Measurements from ENCODE around the gene BPIFB3. TPM values are rescaled to one million over a fixed set of nuclear protein-coding genes. Genes with fewer than 3 reads are reported as not detected.

The BPIFB3 gene
- total RNA-seq, 2 donors from 2014 or later = not detected

GRCh38 chr20:33061658-33062028 is 7.9 kb downstream of the BPIFB3 start:
- Histone ChIP-seq H3K4me1 (ENCODE audit: control insufficient read depth in 1 of 2, low read depth in 2 of 2) (no peaks in the 10 kb centered on the region), H3K4me3 (no peak overlapping the region), H3K27me3 (replicated peaks; ENCODE audit: insufficient read depth) (no peaks in the 10 kb centered on the region), H3K27ac (no peak overlapping the region), H3K36me3 (no peaks in the 10 kb centered on the region), H3K9me3 (no peaks in the 10 kb centered on the region)
- DNase-seq (ENCODE audit: low spot score) = no peak
- TF ChIP-seq, protein P1, sequence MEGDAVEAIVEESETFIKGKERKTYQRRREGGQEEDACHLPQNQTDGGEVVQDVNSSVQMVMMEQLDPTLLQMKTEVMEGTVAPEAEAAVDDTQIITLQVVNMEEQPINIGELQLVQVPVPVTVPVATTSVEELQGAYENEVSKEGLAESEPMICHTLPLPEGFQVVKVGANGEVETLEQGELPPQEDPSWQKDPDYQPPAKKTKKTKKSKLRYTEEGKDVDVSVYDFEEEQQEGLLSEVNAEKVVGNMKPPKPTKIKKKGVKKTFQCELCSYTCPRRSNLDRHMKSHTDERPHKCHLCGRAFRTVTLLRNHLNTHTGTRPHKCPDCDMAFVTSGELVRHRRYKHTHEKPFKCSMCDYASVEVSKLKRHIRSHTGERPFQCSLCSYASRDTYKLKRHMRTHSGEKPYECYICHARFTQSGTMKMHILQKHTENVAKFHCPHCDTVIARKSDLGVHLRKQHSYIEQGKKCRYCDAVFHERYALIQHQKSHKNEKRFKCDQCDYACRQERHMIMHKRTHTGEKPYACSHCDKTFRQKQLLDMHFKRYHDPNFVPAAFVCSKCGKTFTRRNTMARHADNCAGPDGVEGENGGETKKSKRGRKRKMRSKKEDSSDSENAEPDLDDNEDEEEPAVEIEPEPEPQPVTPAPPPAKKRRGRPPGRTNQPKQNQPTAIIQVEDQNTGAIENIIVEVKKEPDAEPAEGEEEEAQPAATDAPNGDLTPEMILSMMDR (IDR thresholded peaks at IDR 0.05) = no peak
- ATAC-seq (ENCODE audit: insufficient number of reproducible peaks, low FRiP score, low read depth) = no peak

GRCh38 chr20:33062105-33062824 is 8.6 kb downstream of the BPIFB3 start:
- no peaks in the 10 kb centered on the region for H3K4me1 ChIP-seq (ENCODE audit: control insufficient read depth in 1 of 2, low read depth in 2 of 2)
- no peaks in the 10 kb centered on the region for H3K9me3 ChIP-seq
- TF ChIP-seq, protein P1 (IDR thresholded peaks at IDR 0.05) = no peak
- no peaks in the 10 kb centered on the region for H3K36me3 ChIP-seq
- H3K4me3 ChIP-seq = no peak overlapping the region
- DNase-seq (ENCODE audit: low spot score) (no peak), ATAC-seq (ENCODE audit: insufficient number of reproducible peaks, low FRiP score, low read depth) (no peak)
- no peaks in the 10 kb centered on the region for H3K27me3 ChIP-seq (replicated peaks; ENCODE audit: insufficient read depth)
- no peak overlapping the region for H3K27ac ChIP-seq

DNA sequence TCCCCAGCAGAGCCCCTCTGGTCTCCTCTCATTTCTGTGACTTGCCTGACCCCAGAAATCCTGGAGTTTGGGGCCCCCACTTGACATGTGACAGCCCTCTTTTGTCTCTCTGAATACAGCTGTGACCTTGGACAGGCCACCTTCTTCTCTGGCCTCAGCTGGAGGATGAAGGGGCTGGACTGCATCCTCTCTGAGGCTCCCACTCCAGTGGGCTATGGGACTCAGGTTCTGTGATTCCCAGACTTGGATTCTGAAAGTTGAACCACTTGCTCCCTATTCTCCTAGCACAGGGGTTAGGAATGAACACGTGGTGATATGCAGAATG is 9.1 kb downstream of the BPIFB3 start:
- no peaks in the 10 kb centered on the region for H3K27me3 ChIP-seq (replicated peaks; ENCODE audit: insufficient read depth)
- TF ChIP-seq, protein P1 (IDR thresholded peaks at IDR 0.05) = no peak
- ATAC-seq (ENCODE audit: insufficient number of reproducible peaks, low FRiP score, low read depth) (no peak), DNase-seq (ENCODE audit: low spot score) (no peak)
- no peaks in the 10 kb centered on the region for H3K9me3 ChIP-seq
- H3K4me3 ChIP-seq = no peak overlapping the region
- no peaks in the 10 kb centered on the region for H3K4me1 ChIP-seq (ENCODE audit: control insufficient read depth in 1 of 2, low read depth in 2 of 2)
- H3K27ac ChIP-seq = no peak overlapping the region
- no peaks in the 10 kb centered on the region for H3K36me3 ChIP-seq

DNA sequence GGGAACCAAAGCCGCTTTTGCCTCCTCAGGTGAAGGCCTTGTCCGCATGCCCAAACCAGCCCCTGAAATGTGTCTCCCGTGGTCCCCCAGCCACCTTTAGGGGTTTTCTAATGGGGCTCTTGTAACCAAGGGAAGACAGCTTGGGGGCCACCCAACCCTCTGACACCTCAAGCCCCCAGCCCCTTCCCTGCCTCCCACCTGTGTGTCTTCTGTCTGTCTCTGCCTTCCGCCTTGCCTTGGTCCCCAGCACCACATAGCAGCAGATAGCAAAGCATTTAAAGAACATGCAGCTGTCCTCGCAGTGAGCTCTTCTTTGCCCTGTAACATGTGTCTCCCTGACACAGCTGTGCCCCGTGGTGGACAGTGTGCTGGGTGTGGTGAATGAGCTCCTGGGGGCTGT is 9.6 kb downstream of the BPIFB3 start:
- Histone ChIP-seq H3K9me3 (no peaks in the 10 kb centered on the region), H3K4me3 (no peak overlapping the region), H3K36me3 (no peaks in the 10 kb centered on the region), H3K27ac (no peak overlapping the region), H3K4me1 (ENCODE audit: control insufficient read depth in 1 of 2, low read depth in 2 of 2) (no peaks in the 10 kb centered on the region), H3K27me3 (replicated peaks; ENCODE audit: insufficient read depth) (no peaks in the 10 kb centered on the region)
- ATAC-seq (ENCODE audit: insufficient number of reproducible peaks, low FRiP score, low read depth) (no peak), DNase-seq (ENCODE audit: low spot score) (no peak)
- TF ChIP-seq, protein P1 (IDR thresholded peaks at IDR 0.05) = no peak

GRCh38 chr20:33064572-33065287 is 11.0 kb downstream of the BPIFB3 start:
- H3K27me3 ChIP-seq (replicated peaks; ENCODE audit: insufficient read depth) = no peaks in the 10 kb centered on the region
- no peak overlapping the region for H3K27ac ChIP-seq
- no peaks in the 10 kb centered on the region for H3K4me1 ChIP-seq (ENCODE audit: control insufficient read depth in 1 of 2, low read depth in 2 of 2)
- no peak for ATAC-seq (ENCODE audit: insufficient number of reproducible peaks, low FRiP score, low read depth)
- no peaks in the 10 kb centered on the region for H3K36me3 ChIP-seq
- H3K4me3 ChIP-seq = no peak overlapping the region
- DNase-seq (ENCODE audit: low spot score) = no peak
- TF ChIP-seq, protein P1 (IDR thresholded peaks at IDR 0.05) = no peak
- H3K9me3 ChIP-seq = no peaks in the 10 kb centered on the region

Measured in thoracic aorta (tissue), 2 donors.